HG02970 (cell line): ENCODE measurements around the gene CACNA1A.
"Not testable (repeated sequence)": the region's sequence is repeated elsewhere in the genome, so short reads cannot be mapped to it uniquely, and the experiment has no call there.

Source experiments
- ATAC-seq: cut with Tn5 transposase; IDR thresholded peaks from one replicate; pipeline ENCODE4 v1.9.1; 2021; ENCODE audit warnings: mild to moderate bottlenecking, moderate library complexity, moderate number of reproducible peaks; ENCODE audit not compliant: unreplicated experiment, low FRiP score

Gene CACNA1A

GRCh38 chr19:13173139-13173737, 333.0 kb downstream of the CACNA1A start:
- no peak for ATAC-seq

GRCh38 chr19:13172346-13173138, 333.7 kb downstream of the CACNA1A start:
- no peak for ATAC-seq

- ATAC-seq, result no peak
Measured at GRCh38 chr19:13171146-13171545, 335.1 kb downstream of the CACNA1A start.

- no peak for ATAC-seq
Measured at GRCh38 chr19:13169769-13170168, 336.5 kb downstream of the CACNA1A start.

GRCh38 chr19:13166151-13166550, 340.1 kb downstream of the CACNA1A start:
- not testable (repeated sequence) for ATAC-seq

GRCh38 chr19:13165162-13165997, 340.9 kb downstream of the CACNA1A start:
- ATAC-seq, result no peak

GRCh38 chr19:13164343-13165161, 341.7 kb downstream of the CACNA1A start:
- no peak for ATAC-seq

GRCh38 chr19:13163609-13164342, 342.5 kb downstream of the CACNA1A start:
- no peak for ATAC-seq

- peak; percentile 44 for ATAC-seq
Measured at GRCh38 chr19:13162724-13163608, 343.3 kb downstream of the CACNA1A start.

GRCh38 chr19:13160557-13160956, 345.7 kb downstream of the CACNA1A start:
- ATAC-seq, result no peak

GRCh38 chr19:13159713-13160112, 346.6 kb downstream of the CACNA1A start:
- ATAC-seq, result no peak
